Endothelial cell (in vitro differentiated cells): ENCODE results near the gene CCER1. TPM values are rescaled to one million over a fixed set of nuclear protein-coding genes. Genes with fewer than 3 reads are reported as not detected.

Source experiments
- DNase-seq: peaks from one replicate; pipeline ENCODE4 v3.0.0; 2021; ENCODE audit warnings: low spot score
- H3K27ac Mint-ChIP-seq: one replicate; pipeline ENCODE4 v1.8.0; 2021; ENCODE audit warnings: mixed read lengths, inconsistent platforms; ENCODE audit not compliant: unreplicated experiment
- H3K27me3 Mint-ChIP-seq: one replicate; pipeline ENCODE4 v1.8.0; 2021; ENCODE audit warnings: mild to moderate bottlenecking, moderate library complexity, mixed read lengths, inconsistent platforms; ENCODE audit not compliant: unreplicated experiment
- H3K36me3 Mint-ChIP-seq: one replicate; pipeline ENCODE4 v1.8.0; 2021; ENCODE audit warnings: mild to moderate bottlenecking, low read depth, mixed read lengths, inconsistent platforms; ENCODE audit not compliant: unreplicated experiment
- H3K4me1 Mint-ChIP-seq: one replicate; pipeline ENCODE4 v1.8.0; 2021; ENCODE audit warnings: mild to moderate bottlenecking, mixed read lengths, inconsistent platforms; ENCODE audit not compliant: unreplicated experiment
- H3K4me3 Mint-ChIP-seq: one replicate; pipeline ENCODE4 v1.8.0; 2021; ENCODE audit warnings: mild to moderate bottlenecking, mixed read lengths, inconsistent platforms; ENCODE audit not compliant: unreplicated experiment
- H3K9me3 Mint-ChIP-seq: one replicate; pipeline ENCODE4 v1.8.0; 2021; ENCODE audit warnings: mixed read lengths, inconsistent platforms; ENCODE audit not compliant: unreplicated experiment
- total RNA-seq: library from RNA; stranded (reverse); fragmentation: NEBNext Ultra II Directional; extraction: Animal tissue kit (Norgen Biotek cat#: 25700); gene quantifications from one replicate; pipeline ENCODE4 v1.2.1, GENCODE V29; 2021; ENCODE audit not compliant: unreplicated experiment
- TF ChIP-seq, protein P1 (sequence below): fragments of 200-600 bp; sonication (generic); IDR thresholded peaks from one replicate; pipeline ENCODE4 v1.5.0; 2021; ENCODE audit warnings: antibody characterized with exemption; ENCODE audit not compliant: unreplicated experiment

CCER1 gene
- total RNA-seq, 1 donor from 2014 or later = not detected

DNA sequence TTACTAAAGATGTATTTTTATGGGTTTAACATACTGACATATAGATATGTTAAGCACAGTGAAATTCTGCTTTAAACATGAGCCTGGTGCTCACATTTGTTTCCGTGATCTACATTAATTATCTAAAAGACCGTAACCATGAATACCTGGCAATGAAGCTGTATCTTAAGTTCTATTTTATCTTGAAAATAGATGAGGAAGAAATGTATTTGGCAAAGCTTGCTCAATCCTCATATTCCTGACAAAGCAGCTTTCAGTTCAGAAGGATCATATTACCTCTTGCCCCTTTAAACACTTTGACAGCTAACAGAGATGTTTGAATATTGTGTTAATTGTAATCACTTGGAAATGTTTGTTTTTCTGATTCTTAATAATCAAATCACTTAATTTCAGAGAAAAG lies 40.0 kb upstream of the CCER1 start:
- no peak for DNase-seq
- no peaks in the 10 kb centered on the region for H3K36me3 Mint-ChIP-seq
- no peak overlapping the region for H3K4me3 Mint-ChIP-seq
- H3K27me3 Mint-ChIP-seq = no peaks in the 10 kb centered on the region
- no peaks in the 10 kb centered on the region for H3K4me1 Mint-ChIP-seq
- H3K27ac Mint-ChIP-seq = no peak overlapping the region
- TF ChIP-seq, protein P1, sequence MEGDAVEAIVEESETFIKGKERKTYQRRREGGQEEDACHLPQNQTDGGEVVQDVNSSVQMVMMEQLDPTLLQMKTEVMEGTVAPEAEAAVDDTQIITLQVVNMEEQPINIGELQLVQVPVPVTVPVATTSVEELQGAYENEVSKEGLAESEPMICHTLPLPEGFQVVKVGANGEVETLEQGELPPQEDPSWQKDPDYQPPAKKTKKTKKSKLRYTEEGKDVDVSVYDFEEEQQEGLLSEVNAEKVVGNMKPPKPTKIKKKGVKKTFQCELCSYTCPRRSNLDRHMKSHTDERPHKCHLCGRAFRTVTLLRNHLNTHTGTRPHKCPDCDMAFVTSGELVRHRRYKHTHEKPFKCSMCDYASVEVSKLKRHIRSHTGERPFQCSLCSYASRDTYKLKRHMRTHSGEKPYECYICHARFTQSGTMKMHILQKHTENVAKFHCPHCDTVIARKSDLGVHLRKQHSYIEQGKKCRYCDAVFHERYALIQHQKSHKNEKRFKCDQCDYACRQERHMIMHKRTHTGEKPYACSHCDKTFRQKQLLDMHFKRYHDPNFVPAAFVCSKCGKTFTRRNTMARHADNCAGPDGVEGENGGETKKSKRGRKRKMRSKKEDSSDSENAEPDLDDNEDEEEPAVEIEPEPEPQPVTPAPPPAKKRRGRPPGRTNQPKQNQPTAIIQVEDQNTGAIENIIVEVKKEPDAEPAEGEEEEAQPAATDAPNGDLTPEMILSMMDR = no peak
- no peaks in the 10 kb centered on the region for H3K9me3 Mint-ChIP-seq

- no peaks in the 10 kb centered on the region for H3K9me3 Mint-ChIP-seq
- no peak for DNase-seq
- H3K4me1 Mint-ChIP-seq = no peaks in the 10 kb centered on the region
- no peak overlapping the region for H3K27ac Mint-ChIP-seq
- no peak overlapping the region for H3K4me3 Mint-ChIP-seq
- H3K27me3 Mint-ChIP-seq = no peaks in the 10 kb centered on the region
- H3K36me3 Mint-ChIP-seq = no peaks in the 10 kb centered on the region
- TF ChIP-seq, protein P1 = no peak
These were observed 37.0 kb upstream of the CCER1 start for GRCh38 chr12:90991952-90992465.

DNA sequence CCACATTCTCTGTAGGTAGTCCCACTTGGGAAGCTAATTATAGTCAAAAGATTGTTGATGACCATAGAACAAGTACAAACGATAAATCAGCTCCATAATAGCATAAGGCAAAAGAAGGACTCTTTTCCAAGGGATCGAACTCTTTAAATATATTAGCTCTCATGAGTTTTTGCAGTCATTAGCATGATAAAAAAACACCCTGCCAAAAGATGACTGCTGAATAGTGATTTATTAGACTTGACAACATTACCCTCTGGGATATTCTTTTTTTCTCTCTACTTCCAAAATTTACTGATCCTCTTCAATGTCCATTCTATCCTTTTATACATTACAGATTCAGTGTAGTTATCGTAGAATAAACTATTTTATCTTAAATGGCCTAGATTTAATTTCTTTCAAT lies 35.6 kb upstream of the CCER1 start:
- H3K9me3 Mint-ChIP-seq = no peaks in the 10 kb centered on the region

DNA sequence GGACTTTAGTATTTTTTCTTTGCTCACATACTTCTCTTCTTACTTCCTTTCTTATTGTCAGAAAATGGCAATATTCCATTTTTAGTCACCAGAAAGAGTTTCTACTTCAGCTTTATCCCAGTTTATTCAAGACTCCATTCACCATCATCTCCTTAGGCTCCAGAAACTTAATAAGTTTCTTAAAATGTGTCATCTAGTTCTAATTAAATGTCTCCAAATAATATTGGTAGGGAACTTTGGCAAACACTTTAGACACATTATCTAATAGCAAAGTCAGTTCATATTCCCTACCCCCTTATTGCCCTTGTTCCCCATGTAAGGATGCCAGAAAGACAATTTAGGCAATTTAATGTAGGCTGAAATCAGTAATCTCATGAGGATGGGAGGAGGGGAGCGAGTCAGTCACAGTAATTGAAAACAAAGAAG lies 34.7 kb upstream of the CCER1 start:
- Mint-ChIP-seq H3K4me3 (no peak overlapping the region), H3K27me3 (no peaks in the 10 kb centered on the region), H3K36me3 (no peaks in the 10 kb centered on the region), H3K9me3 (no peaks in the 10 kb centered on the region), H3K27ac (no peak overlapping the region), H3K4me1 (no peaks in the 10 kb centered on the region)
- no peak for DNase-seq
- TF ChIP-seq, protein P1 = no peak

More for the DNA sequence above, 35.6 kb upstream of the CCER1 start:
- Mint-ChIP-seq H3K27ac (no peak overlapping the region), H3K27me3 (no peaks in the 10 kb centered on the region), H3K36me3 (no peaks in the 10 kb centered on the region), H3K4me1 (no peaks in the 10 kb centered on the region), H3K4me3 (no peak overlapping the region)
- no peak for DNase-seq
- TF ChIP-seq, protein P1 = no peak

- Mint-ChIP-seq H3K4me3 (no peak overlapping the region), H3K9me3 (no peaks in the 10 kb centered on the region), H3K27me3 (no peaks in the 10 kb centered on the region), H3K4me1 (no peaks in the 10 kb centered on the region), H3K36me3 (no peaks in the 10 kb centered on the region), H3K27ac (no peak overlapping the region)
- DNase-seq = no peak
- TF ChIP-seq, protein P1 = peak; percentile 48
These were observed 32.5 kb upstream of the CCER1 start for GRCh38 chr12:90987520-90987919.
